Measurements from ENCODE around the gene PCDHGB2. TPM values are rescaled to one million over a fixed set of nuclear protein-coding genes. Genes with fewer than 3 reads are reported as not detected.
"Not testable (repeated sequence)": the region's sequence is repeated elsewhere in the genome, so short reads cannot be mapped to it uniquely, and the experiment has no call there.

Gene PCDHGB2
- total RNA-seq, 2 donors from 2014 or later: 9.7 to 13.4 TPM

GRCh38 chr5:141369994-141370848 lies 10.4 kb downstream of the PCDHGB2 start, which contains the start of gene PCDHGB3:
TSS of gene PCDHGB3 (plus strand) at chr5:141370242. CDS start at chr5:141370395, 153 bp downstream.
- Histone ChIP-seq H3K27ac (no peak within 1 kb of the TSS), H3K4me1 (ENCODE audit: control insufficient read depth in 1 of 2, low read depth in 2 of 2) (no peaks in the 10 kb centered on the region), H3K36me3 (no peaks in the 10 kb centered on the region), H3K27me3 (replicated peaks; ENCODE audit: insufficient read depth) (no peaks in the 10 kb centered on the region), H3K4me3 (peak within 1 kb of the TSS; percentile 41), H3K9me3 (peaks cover 93% of the 10 kb centered on the region)
- DNase-seq (ENCODE audit: low spot score) (no peak), ATAC-seq (ENCODE audit: insufficient number of reproducible peaks, low FRiP score, low read depth) (no peak)
- TF ChIP-seq CTCF (IDR thresholded peaks at IDR 0.05): no peak

GRCh38 chr5:141371572-141372475 lies 12.0 kb downstream of the PCDHGB2 start:
- Histone ChIP-seq H3K4me3 (peak overlapping the region; percentile 24), H3K36me3 (no peaks in the 10 kb centered on the region), H3K27me3 (replicated peaks; ENCODE audit: insufficient read depth) (no peaks in the 10 kb centered on the region), H3K27ac (no peak overlapping the region), H3K9me3 (peaks cover 89% of the 10 kb centered on the region), H3K4me1 (ENCODE audit: control insufficient read depth in 1 of 2, low read depth in 2 of 2) (no peaks in the 10 kb centered on the region)
- ATAC-seq (ENCODE audit: insufficient number of reproducible peaks, low FRiP score, low read depth): no peak
- TF ChIP-seq CTCF (IDR thresholded peaks at IDR 0.05): no peak
- no peak for DNase-seq (ENCODE audit: low spot score)

- Histone ChIP-seq H3K27me3 (replicated peaks; ENCODE audit: insufficient read depth) (no peaks in the 10 kb centered on the region), H3K36me3 (no peaks in the 10 kb centered on the region), H3K9me3 (peaks cover 94% of the 10 kb centered on the region), H3K27ac (no peak within 1 kb of the TSS), H3K4me3 (peak within 1 kb of the TSS; percentile 18), H3K4me1 (ENCODE audit: control insufficient read depth in 1 of 2, low read depth in 2 of 2) (no peaks in the 10 kb centered on the region)
- DNase-seq (ENCODE audit: low spot score) (no peak), ATAC-seq (ENCODE audit: insufficient number of reproducible peaks, low FRiP score, low read depth) (no peak)
- TF ChIP-seq CTCF (IDR thresholded peaks at IDR 0.05): no peak
Observed at GRCh38 chr5:141373673-141374317, 14.0 kb downstream of the PCDHGB2 start, which contains the start of gene PCDHGA6. TSS of gene PCDHGA6 (plus strand) at chr5:141373891. CDS start at chr5:141374084, 193 bp downstream.

GRCh38 chr5:141374627-141375026 lies 14.8 kb downstream of the PCDHGB2 start:
- no peak overlapping the region for H3K4me3 ChIP-seq
- TF ChIP-seq CTCF (IDR thresholded peaks at IDR 0.05): no peak
- peaks cover 93% of the 10 kb centered on the region for H3K9me3 ChIP-seq
- H3K36me3 ChIP-seq: no peaks in the 10 kb centered on the region
- no peaks in the 10 kb centered on the region for H3K27me3 ChIP-seq (replicated peaks; ENCODE audit: insufficient read depth)
- H3K27ac ChIP-seq: no peak overlapping the region
- DNase-seq (ENCODE audit: low spot score): no peak
- no peaks in the 10 kb centered on the region for H3K4me1 ChIP-seq (ENCODE audit: control insufficient read depth in 1 of 2, low read depth in 2 of 2)
- no peak for ATAC-seq (ENCODE audit: insufficient number of reproducible peaks, low FRiP score, low read depth)

GRCh38 chr5:141375444-141376155 lies 15.8 kb downstream of the PCDHGB2 start:
- peaks cover 90% of the 10 kb centered on the region for H3K9me3 ChIP-seq
- ATAC-seq (ENCODE audit: insufficient number of reproducible peaks, low FRiP score, low read depth); H3K4me1 ChIP-seq (ENCODE audit: control insufficient read depth in 1 of 2, low read depth in 2 of 2); H3K27me3 ChIP-seq (replicated peaks; ENCODE audit: insufficient read depth); H3K27ac ChIP-seq; H3K4me3 ChIP-seq; H3K36me3 ChIP-seq; DNase-seq (ENCODE audit: low spot score): not testable (repeated sequence)
